ENCODE measurements around the gene SDHAF1. TPM values are rescaled to one million over a fixed set of nuclear protein-coding genes. Genes with fewer than 3 reads are reported as not detected.

SDHAF1 gene
- total RNA-seq, 1 experiment from 2014 or later = 16.0 TPM

DNA sequence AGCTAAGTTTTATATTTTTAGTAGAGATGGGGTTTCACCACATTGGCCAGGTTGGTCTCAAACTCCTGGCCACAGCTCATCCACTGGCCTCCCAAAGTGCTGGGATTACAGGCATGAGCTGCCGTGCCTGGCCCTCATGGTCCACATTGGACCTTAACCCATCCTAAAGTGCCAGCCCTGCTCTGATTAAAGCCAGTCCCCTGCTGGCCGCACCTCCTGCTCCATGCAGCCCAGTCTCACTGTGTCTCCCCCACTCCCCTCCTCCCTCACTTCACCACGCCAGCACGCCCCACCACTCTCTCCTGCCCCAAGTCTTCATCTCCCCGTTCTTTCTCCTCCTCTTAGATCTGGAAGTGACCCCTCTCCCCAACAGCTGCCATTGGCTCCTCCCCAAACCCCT is 16.7 kb upstream of the SDHAF1 start:
- WGBS (ENCODE audit: extremely low coverage, insufficient read length, low lambda C conversion rate) = no CpG with 5 or more reads among the region's 5 CpGs
- no peak overlapping the region for H2BK12ac ChIP-seq (ENCODE audit: insufficient read length, low read depth, low read length)
- no peak overlapping the region for H2AFZ ChIP-seq (ENCODE audit: low read length)

More for the DNA sequence above, 16.7 kb upstream of the SDHAF1 start:
- H4K8ac ChIP-seq (replicated peaks; ENCODE audit: insufficient read length, low read depth, low read length) = no peak overlapping the region
- H3K23me2 ChIP-seq (ENCODE audit: insufficient read length, low read depth, low read length, poor library complexity, severe bottlenecking) = no peaks in the 10 kb centered on the region
- H3K4ac ChIP-seq (ENCODE audit: low read depth, low read length) = no peak overlapping the region
- H2BK120ac ChIP-seq (ENCODE audit: low read depth, low read length, poor library complexity, severe bottlenecking) = no peak overlapping the region
- H3K27ac ChIP-seq (ENCODE audit: insufficient read length, low read depth, low read length) = no peak overlapping the region
- no peak overlapping the region for H3K23ac ChIP-seq (ENCODE audit: insufficient read length, low read depth, low read length)
- H3K36me3 Mint-ChIP-seq (ENCODE audit: insufficient read depth in 1 of 3, low read depth in 3 of 3) = no peaks in the 10 kb centered on the region
- H3K18ac ChIP-seq (ENCODE audit: insufficient read length, low read depth, low read length) = no peak overlapping the region
- no peaks in the 10 kb centered on the region for H4K20me1 ChIP-seq (ENCODE audit: control insufficient read depth, insufficient read depth, insufficient read length)
- H2BK15ac ChIP-seq (ENCODE audit: low read depth, low read length) = no peak overlapping the region
- no peak for DNase-seq
- H4K5ac ChIP-seq (ENCODE audit: insufficient read length, low read depth, low read length) = no peak overlapping the region
- no peaks in the 10 kb centered on the region for H3K4me1 ChIP-seq (ENCODE audit: insufficient read depth, low read length)
- no peaks in the 10 kb centered on the region for H3K79me2 ChIP-seq (ENCODE audit: insufficient read depth, low read length)
- no peak overlapping the region for H3K56ac ChIP-seq (ENCODE audit: insufficient read length, low read depth, low read length)
- H3K9me3 ChIP-seq (ENCODE audit: control insufficient read depth, low read depth, low read length) = no peaks in the 10 kb centered on the region
- H3K9me3 Mint-ChIP-seq = no peaks in the 10 kb centered on the region; a peak in 2 of 5 replicates
- H3K79me1 ChIP-seq (ENCODE audit: insufficient read depth, low read depth, low read length, poor library complexity, severe bottlenecking) = no peaks in the 10 kb centered on the region
- H3K27me3 ChIP-seq (ENCODE audit: insufficient read depth, low read length) = no peaks in the 10 kb centered on the region
- no peak overlapping the region for H2AK5ac ChIP-seq (ENCODE audit: insufficient read length, low read length)
- no peak overlapping the region for H2BK20ac ChIP-seq (ENCODE audit: low read depth, low read length, poor library complexity, severe bottlenecking)
- H4K91ac ChIP-seq (ENCODE audit: insufficient read length, low read depth, low read length) = no peak overlapping the region
- no peak overlapping the region for H2BK5ac ChIP-seq (ENCODE audit: insufficient read length, low read length)
- no peak overlapping the region; a peak in 2 of 5 replicates for H3K4me3 Mint-ChIP-seq
- H3K4me1 Mint-ChIP-seq = peaks cover 15 to 19% of the 10 kb centered on the region in 2 experiments
- H3T11ph ChIP-seq (ENCODE audit: low read length) = no peak overlapping the region
- no peak overlapping the region for H3K14ac ChIP-seq (ENCODE audit: insufficient read depth, low read length)
- H3K27me3 Mint-ChIP-seq (ENCODE audit: low read depth) = peaks cover 44% of the 10 kb centered on the region
- no peak overlapping the region for H3K27ac Mint-ChIP-seq
- H3K4me2 ChIP-seq (ENCODE audit: insufficient read depth, insufficient read length, low read length) = no peak overlapping the region
- H3K9ac ChIP-seq (ENCODE audit: extremely low read depth, insufficient read length, low read length) = no peak overlapping the region
- TF ChIP-seq, protein P1, sequence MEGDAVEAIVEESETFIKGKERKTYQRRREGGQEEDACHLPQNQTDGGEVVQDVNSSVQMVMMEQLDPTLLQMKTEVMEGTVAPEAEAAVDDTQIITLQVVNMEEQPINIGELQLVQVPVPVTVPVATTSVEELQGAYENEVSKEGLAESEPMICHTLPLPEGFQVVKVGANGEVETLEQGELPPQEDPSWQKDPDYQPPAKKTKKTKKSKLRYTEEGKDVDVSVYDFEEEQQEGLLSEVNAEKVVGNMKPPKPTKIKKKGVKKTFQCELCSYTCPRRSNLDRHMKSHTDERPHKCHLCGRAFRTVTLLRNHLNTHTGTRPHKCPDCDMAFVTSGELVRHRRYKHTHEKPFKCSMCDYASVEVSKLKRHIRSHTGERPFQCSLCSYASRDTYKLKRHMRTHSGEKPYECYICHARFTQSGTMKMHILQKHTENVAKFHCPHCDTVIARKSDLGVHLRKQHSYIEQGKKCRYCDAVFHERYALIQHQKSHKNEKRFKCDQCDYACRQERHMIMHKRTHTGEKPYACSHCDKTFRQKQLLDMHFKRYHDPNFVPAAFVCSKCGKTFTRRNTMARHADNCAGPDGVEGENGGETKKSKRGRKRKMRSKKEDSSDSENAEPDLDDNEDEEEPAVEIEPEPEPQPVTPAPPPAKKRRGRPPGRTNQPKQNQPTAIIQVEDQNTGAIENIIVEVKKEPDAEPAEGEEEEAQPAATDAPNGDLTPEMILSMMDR (conservative IDR thresholded peaks at IDR 0.05) = no peak

Measured in H9 (cell line).